GM12878 (cell line): ENCODE results near the gene LRBA. TPM values are rescaled to one million over a fixed set of nuclear protein-coding genes. Genes with fewer than 3 reads are reported as not detected.

Source experiments
- ESRRA ChIP-seq: IDR thresholded peaks from 2 replicates; pipeline ENCODE4 v1.6.1; 2012; ENCODE audit warnings: mild to moderate bottlenecking, low read length, improper control_type of control experiment
- PAX5 ChIP-seq: IDR thresholded peaks from 2 replicates; pipeline ENCODE4 v1.6.1; 2011; ENCODE audit warnings: low read depth, low read length, borderline replicate concordance
- RAD51 ChIP-seq: fragments of 450-650 bp; IDR thresholded peaks from 2 replicates; pipeline ENCODE4 v1.6.1; 2016; ENCODE audit warnings: moderate library complexity, mild to moderate bottlenecking, inconsistent platforms
- RELA ChIP-seq: fragments of 450-650 bp; IDR thresholded peaks from 2 replicates; pipeline ENCODE4 v1.8.0; 2014; ENCODE audit warnings: borderline replicate concordance; ENCODE audit not compliant: partially characterized antibody
- STAT3 ChIP-seq: IDR thresholded peaks from 2 replicates; pipeline ENCODE4 v1.6.1; 2011; ENCODE audit warnings: low read depth, low read length, improper control_type of control experiment
- polyA plus RNA-seq, 11 experiments: library from polyadenylated mRNA; depleted of rRNA in 4 of 11; unstranded in 6 of 11; stranded (reverse) in 5 of 11; fragments of >200 nt; fragmentation: Nextera tagmentation in 4 of 11; fragmentation: Illumina TruSeq in 1 of 11; extraction: Ambion mirVana in 4 of 11; extraction: Trizol in 1 of 11; gene quantifications; 1 replicate in 1 of 11; 2 replicates in 10 of 11; pipeline versions ENCODE4 v1.2.1 to v1.2.3, GENCODE V29; 2011 to 2016; ENCODE audit warnings: inconsistent platforms in 2 of 11, missing spikeins in 2 of 11, low read depth in 1 of 11
- total RNA-seq, 4 experiments: library from RNA; depleted of rRNA in 3 of 4; stranded (reverse); fragments of >200 nt in 3 of 4; fragmentation: Illumina TruSeq in 1 of 4; extraction: Trizol in 1 of 4; gene quantifications; 2 replicates each; pipeline versions ENCODE4 v1.2.1 to v1.2.3, GENCODE V29; 2013 to 2021
- TF ChIP-seq, protein P1 (sequence below): fragments of 450-650 bp; IDR thresholded peaks from 2 replicates; pipeline ENCODE4 v1.6.1; 2017; ENCODE audit warnings: antibody characterized with exemption, mild to moderate bottlenecking, moderate library complexity
- TF ChIP-seq, protein P2 (sequence below): fragments of 150-350 bp; IDR thresholded peaks from 2 replicates; pipeline ENCODE4 v1.6.1; 2014; ENCODE audit warnings: mild to moderate bottlenecking, low read depth, low read length

Gene LRBA
- total and polyA plus RNA-seq, 10 of the 15 experiments (the other 5 are each of a cell fraction or from before 2014, with no cell fraction given), result 20.3 to 93.4 (median 55.0) TPM

DNA sequence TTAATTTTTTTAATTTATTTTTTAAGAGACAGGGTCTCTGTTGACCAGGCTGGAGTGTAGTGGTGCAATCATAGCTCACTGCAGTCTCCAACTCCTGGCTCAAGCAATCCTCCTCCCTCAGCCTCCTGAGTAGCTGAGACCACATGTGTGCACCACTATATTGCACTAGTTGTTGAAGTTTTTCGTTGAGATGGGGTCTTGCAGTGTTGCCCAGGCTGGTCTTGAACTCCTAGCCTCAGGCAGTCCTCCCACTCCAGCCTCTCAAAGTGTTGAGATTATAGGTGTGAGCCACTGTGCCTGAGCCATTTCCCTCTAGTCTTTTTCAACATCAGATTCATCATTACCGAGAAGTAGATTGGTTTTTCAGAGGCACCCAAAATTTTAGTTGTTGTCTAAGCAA is 771.2 kb downstream of the LRBA start (continued):
- TF ChIP-seq, protein P1, sequence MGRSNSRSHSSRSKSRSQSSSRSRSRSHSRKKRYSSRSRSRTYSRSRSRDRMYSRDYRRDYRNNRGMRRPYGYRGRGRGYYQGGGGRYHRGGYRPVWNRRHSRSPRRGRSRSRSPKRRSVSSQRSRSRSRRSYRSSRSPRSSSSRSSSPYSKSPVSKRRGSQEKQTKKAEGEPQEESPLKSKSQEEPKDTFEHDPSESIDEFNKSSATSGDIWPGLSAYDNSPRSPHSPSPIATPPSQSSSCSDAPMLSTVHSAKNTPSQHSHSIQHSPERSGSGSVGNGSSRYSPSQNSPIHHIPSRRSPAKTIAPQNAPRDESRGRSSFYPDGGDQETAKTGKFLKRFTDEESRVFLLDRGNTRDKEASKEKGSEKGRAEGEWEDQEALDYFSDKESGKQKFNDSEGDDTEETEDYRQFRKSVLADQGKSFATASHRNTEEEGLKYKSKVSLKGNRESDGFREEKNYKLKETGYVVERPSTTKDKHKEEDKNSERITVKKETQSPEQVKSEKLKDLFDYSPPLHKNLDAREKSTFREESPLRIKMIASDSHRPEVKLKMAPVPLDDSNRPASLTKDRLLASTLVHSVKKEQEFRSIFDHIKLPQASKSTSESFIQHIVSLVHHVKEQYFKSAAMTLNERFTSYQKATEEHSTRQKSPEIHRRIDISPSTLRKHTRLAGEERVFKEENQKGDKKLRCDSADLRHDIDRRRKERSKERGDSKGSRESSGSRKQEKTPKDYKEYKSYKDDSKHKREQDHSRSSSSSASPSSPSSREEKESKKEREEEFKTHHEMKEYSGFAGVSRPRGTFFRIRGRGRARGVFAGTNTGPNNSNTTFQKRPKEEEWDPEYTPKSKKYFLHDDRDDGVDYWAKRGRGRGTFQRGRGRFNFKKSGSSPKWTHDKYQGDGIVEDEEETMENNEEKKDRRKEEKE, result no peak
- TF ChIP-seq ESRRA (no peak), PAX5 (no peak), STAT3 (no peak), RELA (no peak), RAD51 (no peak)
- TF ChIP-seq, protein P2, sequence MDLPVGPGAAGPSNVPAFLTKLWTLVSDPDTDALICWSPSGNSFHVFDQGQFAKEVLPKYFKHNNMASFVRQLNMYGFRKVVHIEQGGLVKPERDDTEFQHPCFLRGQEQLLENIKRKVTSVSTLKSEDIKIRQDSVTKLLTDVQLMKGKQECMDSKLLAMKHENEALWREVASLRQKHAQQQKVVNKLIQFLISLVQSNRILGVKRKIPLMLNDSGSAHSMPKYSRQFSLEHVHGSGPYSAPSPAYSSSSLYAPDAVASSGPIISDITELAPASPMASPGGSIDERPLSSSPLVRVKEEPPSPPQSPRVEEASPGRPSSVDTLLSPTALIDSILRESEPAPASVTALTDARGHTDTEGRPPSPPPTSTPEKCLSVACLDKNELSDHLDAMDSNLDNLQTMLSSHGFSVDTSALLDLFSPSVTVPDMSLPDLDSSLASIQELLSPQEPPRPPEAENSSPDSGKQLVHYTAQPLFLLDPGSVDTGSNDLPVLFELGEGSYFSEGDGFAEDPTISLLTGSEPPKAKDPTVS, result no peak
